ENCODE measurements around the gene SLC25A5. TPM values are rescaled to one million over a fixed set of nuclear protein-coding genes. Genes with fewer than 3 reads are reported as not detected.

The SLC25A5 gene
- total RNA-seq, 1 experiment from 2014 or later, result 641 TPM

- DNase-seq (ENCODE audit: low read depth, low spot score), result no peak
- Histone ChIP-seq H3K27me3 (ENCODE audit: insufficient read depth, low read length) (no peaks in the 10 kb centered on the region), H3K4me1 (ENCODE audit: control insufficient read depth in 1 of 2, insufficient read depth in 2 of 2, low read length in 2 of 2) (peaks cover 14 to 28% of the 10 kb centered on the region in 2 experiments), H3K4me2 (ENCODE audit: low read length) (no peak overlapping the region), H3K79me2 (ENCODE audit: insufficient read depth, low read length) (no peaks in the 10 kb centered on the region), H3K9me2 (ENCODE audit: insufficient read depth) (no peaks in the 10 kb centered on the region), H3K27ac (ENCODE audit: low read depth, low read length) (no peak overlapping the region), H3K9ac (ENCODE audit: low read length) (no peak overlapping the region), H3K4me3 (replicated peaks in 1 of 2; ENCODE audit: low read depth in 1 of 2, low read length in 2 of 2) (no peak overlapping the region), H3K9me3 (ENCODE audit: control insufficient read depth in 1 of 2, insufficient read depth in 1 of 2, low read depth in 1 of 2, low read length in 2 of 2) (no peaks in the 10 kb centered on the region), H2AFZ (ENCODE audit: low read depth, low read length, poor library complexity, severe bottlenecking) (no peak overlapping the region), H3K36me3 (ENCODE audit: control insufficient read depth in 1 of 2, insufficient read depth in 2 of 2, low read length in 2 of 2) (no peaks in the 10 kb centered on the region), H4K20me1 (ENCODE audit: insufficient read depth) (no peaks in the 10 kb centered on the region)
- ChIA-PET POLR2A (no interaction called here), CTCF (no interaction called here), RAD21 (ENCODE audit: low non-redundant PET in 1 of 2, low total read pairs in 2 of 2, uncharacterized antibody in 2 of 2, unreplicated experiment in 2 of 2) (no interaction called here)
- no TSS peak for BruUV-seq (replicated peaks)
- no peak for TF ChIP-seq CEBPB (IDR thresholded peaks at IDR 0.05; ENCODE audit: low read depth)
- no peak for TF ChIP-seq EZH2phosphoT487 (IDR thresholded peaks at IDR 0.05; ENCODE audit: borderline replicate concordance)
- no peak for TF ChIP-seq ELF1 (IDR thresholded peaks at IDR 0.05; ENCODE audit: borderline replicate concordance, low read depth)
- no peak for TF ChIP-seq SRF (IDR thresholded peaks at IDR 0.05; ENCODE audit: low read depth)
- no peak for TF ChIP-seq ZNF274 (IDR thresholded peaks at IDR 0.05; ENCODE audit: low read depth, low read length)
- no peak for TF ChIP-seq SIN3A (IDR thresholded peaks at IDR 0.05; ENCODE audit: low read depth)
- no peak for TF ChIP-seq SP1 (IDR thresholded peaks at IDR 0.05; ENCODE audit: low read depth)
- no peak for TF ChIP-seq POLR2A (IDR thresholded peaks at IDR 0.05; ENCODE audit: borderline replicate concordance, extremely low read depth, insufficient read depth, insufficient read length)
- TF ChIP-seq YY1 (IDR thresholded peaks at IDR 0.05; ENCODE audit: extremely low read depth, insufficient replicate concordance, low read depth, low read length), result no peak
- TF ChIP-seq CTCF (IDR thresholded peaks at IDR 0.05 in 2 of 3, conservative IDR thresholded peaks at IDR 0.05 in 1 of 3; ENCODE audit: borderline replicate concordance in 1 of 3, insufficient read depth in 1 of 3, low read depth in 2 of 3, low read length in 2 of 3), result no peak
- TF ChIP-seq POLR2AphosphoS5 (IDR thresholded peaks at IDR 0.05; ENCODE audit: low read depth, low read length), result no peak
- no peak for TF ChIP-seq TCF7L2 (IDR thresholded peaks at IDR 0.05; ENCODE audit: borderline replicate concordance, extremely low read depth, insufficient read depth, insufficient read length)
- ATAC-seq, result no peak
- intact Hi-C loops (cut with micrococcal nuclease), result no loop called here
Measured at GRCh38 chrX:119507206-119507605, 39.0 kb downstream of the SLC25A5 start.
